Measurements from ENCODE around the gene TSPAN3.

GRCh38 chr15:76996076-76996525, 74.8 kb downstream of the TSPAN3 start:
- no peak for TF ChIP-seq CTCF (optimal IDR thresholded peaks at IDR 0.05 in 1 of 3, IDR thresholded peaks at IDR 0.05 in 1 of 3, conservative IDR thresholded peaks at IDR 0.05 in 1 of 3; ENCODE audit: extremely low read depth in 1 of 3, insufficient read depth in 2 of 3, low read length in 3 of 3)
- TF ChIP-seq EZH2 (IDR thresholded peaks at IDR 0.05; ENCODE audit: low read length) = no peak

All from keratinocyte (primary cell).